Measurements from ENCODE around the gene NXF1. TPM values are rescaled to one million over a fixed set of nuclear protein-coding genes. Genes with fewer than 3 reads are reported as not detected.
A peak's percentile ranks its signal among the peaks of the same experiment; 100 is the strongest.
"Not testable (repeated sequence)": the region's sequence is repeated elsewhere in the genome, so short reads cannot be mapped to it uniquely, and the experiment has no call there.

Gene NXF1
- total RNA-seq, 1 experiment from 2014 or later: 46.3 TPM

DNA sequence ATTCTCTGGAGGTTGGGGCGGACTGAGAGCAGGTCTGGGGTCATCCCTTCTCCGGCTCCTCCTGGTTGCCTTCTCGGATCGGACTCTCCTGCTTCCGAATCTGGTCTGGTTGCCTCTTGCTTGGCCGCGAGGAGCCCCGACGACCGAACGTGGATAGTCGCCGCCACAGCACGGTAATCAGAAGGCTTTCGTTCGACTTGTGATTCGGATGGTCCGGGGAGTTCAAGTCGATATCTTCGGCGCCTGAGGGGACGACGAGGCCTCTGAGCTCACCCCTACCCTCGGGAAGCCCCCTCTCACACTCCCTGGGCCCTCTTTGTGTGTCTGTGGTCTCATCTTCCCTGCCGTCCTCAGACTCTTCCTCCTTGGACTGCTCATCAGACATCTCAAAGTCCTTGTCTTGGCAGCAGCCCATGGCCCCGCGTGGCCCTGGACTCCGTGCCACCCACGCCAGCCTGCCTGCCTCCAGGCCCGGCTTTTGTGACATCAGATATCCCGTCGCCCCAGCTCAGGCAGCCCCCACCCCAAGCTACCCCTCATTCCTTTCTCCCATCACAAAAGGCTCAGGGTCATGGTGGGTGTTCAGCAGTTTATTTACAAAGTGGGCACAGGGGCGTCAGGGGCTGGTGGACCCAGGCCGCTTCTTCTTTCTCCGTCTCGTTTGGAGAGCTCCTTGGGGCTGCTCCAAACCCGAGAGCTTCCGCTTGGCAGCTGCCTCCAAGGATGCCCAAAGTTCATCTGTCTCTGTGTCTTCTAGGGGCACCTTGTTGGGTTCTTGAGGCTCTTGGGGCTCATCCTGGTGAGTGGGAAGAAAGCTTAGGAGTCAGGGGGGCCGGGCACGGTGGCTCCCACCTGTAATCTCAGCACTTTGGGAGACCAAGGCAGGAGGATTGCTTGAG, 27.3 kb upstream of the NXF1 start, which contains the start of gene TEX54:
TSS of gene TEX54 (minus strand) at position 506 of the 899 bp plus-strand sequence.
- no peak for DNase-seq (ENCODE audit: low read depth)

DNA sequence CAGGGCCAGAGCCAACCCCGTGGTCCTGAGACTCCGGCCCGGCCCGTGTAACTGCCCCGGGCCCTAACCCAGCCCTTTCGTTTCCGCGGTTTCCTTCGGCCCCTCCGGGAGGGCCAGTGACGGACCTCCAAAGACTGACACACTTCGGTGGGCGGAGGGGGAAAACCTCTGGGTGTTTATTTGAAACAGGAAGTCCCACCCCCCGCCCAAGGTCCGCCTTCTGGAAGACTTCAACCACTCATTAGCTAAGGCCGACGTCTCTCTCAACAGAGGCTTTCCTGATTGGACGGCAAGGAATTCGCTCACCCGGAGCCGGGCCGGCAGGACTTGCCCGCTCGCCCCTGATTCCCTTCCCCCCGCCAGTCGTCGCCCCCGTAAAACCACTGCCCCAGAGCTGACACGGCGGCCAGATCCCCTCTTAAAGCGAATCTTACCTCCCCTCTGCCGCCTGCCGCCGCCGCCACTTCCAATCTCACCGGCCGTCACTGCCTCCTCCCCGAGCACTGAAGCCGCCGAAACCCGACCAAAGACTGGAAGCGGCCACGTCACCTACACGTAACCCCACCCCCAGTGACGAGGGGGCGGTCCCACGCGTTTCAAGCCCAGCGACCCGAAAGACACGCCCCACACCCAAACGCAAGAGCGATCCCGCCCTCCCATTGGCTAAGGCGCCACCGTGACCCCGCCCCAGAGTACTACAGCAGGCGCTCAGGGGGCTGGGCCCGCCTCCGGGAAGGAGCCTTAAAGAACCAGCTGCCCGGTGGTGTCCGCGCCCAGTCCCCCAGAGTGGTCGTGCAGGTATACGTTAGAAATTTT, 26.5 kb upstream of the NXF1 start, which contains the start of gene STX5:
TSS of gene STX5 (minus strand) at position 532 of the 816 bp plus-strand sequence. CDS start 808 bp downstream, outside the sequence.
- DNase-seq (ENCODE audit: low read depth): peak; percentile 97

DNA sequence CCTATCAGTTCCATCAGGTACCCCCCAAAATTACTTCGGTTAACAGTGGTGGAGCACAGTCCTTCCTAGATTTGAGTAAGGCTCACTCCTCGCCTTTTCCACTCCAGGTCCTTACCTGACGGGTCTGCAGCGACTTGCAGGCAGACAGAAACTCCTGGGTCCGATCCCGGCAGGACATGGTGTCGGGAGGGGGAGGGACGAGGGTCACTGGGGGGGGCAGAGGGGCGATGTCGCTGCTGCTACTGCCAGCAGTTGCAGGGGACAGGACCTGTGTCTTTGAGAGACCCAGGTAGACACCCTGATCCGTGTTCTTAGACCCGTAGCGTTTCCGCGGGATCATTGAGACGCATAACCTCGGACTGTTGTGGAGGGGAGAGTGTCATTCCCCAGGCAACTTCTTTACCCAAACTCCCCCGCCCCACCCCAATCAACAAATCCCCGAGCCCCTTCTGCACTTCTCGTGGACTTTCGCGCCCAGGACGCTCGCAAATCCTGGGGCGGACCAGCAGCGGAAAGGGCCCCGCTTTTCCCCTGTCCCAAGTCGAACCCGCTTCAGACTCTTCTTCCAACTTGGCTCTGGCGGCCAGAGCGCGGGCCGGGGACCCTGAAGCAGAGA, 25.8 kb upstream of the NXF1 start:
- DNase-seq (ENCODE audit: low read depth): no peak

DNA sequence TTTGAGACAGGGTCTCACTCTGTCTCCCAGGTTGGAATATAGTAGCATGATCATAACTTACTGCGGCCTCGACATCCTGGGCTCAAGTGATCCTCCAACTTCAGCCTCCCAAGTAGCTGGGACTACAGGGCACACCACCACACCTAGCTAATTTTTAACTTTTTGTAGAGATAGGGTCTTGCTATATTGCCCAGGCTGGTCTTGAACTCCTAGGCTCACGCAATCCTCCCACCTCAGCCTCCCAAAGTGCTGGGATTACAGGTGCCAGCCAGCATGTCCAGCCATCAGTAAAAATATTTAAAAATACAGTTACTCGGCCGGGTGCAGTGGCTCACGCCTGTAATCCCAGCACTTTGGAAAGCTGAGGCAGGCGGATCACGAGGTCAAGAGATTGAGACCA, 22.9 kb upstream of the NXF1 start:
- DNase-seq (ENCODE audit: low read depth): not testable (repeated sequence)

DNA sequence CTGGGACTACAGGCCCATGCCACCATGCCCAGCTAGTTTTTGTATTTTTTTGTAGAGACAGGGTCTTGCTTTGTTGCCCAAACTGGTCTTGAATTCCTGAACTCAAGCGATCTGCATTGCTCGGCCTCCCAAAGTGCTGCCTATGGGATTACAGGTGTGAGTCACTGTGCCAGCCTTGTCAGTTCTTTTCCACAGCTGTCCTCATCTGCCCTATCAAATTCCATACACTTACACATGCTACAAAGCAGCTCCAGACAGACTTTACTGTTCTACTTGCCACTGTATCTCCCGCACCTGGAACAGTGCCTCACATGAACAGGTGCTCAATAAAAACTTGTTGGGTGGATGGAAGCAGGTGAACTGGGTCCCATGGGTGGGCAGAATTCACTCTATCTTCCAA, 18.4 kb upstream of the NXF1 start:
- DNase-seq (ENCODE audit: low read depth): no peak

DNA sequence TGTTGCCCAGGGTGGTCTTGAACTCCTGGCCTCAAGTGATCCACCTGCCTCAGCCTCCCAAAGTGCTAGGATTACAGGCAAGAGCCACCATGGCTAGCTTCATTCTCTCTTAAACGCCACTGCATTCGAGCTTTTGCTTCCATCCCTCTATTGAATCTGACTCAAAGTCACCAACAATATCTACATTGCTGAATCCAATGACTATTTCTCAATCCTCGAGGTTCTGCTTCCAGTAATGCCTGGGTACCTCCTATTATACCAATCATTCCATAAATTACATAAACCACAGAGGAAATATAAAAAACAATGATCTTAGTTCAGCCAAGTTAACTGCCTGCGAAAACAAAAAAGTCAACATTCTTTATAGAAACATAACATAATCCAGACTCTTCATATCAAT, 11.9 kb upstream of the NXF1 start:
- no peak for DNase-seq (ENCODE audit: low read depth)

DNA sequence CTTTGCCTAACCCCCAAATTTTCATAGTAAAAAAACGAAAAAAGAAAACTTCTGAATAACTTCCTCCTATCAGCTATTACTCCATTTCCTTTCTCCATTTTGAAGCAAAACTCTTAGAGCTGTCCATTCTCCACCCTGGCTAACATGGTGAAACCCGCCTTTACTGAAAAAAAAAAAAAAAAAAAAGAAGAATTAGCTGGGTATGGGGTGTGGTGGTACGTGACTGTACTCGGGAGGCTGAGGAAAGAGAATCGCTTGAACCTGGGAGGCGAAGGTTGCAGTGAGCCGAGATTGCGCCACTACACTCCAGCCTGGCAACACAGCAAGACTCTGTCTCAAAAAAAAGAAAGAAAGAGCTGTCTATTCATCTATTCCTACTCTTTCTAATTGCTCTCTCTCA, 11.3 kb upstream of the NXF1 start:
- DNase-seq (ENCODE audit: low read depth): no peak

DNA sequence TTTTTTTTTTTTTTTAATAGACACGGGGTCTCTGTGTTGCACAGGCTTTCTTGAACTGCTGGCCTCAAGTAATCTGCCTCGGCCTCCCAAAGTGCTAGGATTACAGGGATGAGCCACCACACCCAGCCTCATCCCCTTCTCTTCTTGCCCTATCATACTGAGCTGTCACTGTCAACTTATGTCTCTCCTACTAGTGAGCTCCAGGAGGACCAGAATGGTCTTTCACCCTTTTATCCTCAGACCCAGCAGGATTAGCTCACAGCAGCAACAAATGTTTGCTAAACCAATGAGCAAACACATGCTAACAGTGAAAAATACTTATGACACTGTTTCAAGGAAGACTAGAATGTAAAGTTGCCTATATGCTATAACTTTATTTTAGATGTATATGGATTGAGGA, 6.4 kb upstream of the NXF1 start:
- no peak for DNase-seq (ENCODE audit: low read depth)

DNA sequence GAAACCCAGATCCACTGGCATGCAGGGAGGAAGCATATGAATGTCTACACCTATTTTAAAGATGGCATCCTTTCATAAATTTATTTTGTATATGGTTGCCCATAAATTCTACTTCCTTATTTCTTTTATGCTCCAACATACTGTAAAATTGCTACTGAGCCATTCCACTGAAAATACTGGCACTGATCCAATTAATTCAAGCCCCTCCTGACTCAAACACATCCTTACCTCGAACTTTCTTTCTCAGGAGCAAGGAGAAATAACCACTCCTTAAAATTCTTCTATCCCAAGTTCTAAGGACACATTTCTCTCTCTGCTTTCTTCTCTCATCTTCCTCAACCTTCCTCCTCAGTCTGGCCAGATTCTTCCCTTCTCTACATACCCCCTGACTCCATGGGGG, 5.5 kb upstream of the NXF1 start:
- no peak for DNase-seq (ENCODE audit: low read depth)

DNA sequence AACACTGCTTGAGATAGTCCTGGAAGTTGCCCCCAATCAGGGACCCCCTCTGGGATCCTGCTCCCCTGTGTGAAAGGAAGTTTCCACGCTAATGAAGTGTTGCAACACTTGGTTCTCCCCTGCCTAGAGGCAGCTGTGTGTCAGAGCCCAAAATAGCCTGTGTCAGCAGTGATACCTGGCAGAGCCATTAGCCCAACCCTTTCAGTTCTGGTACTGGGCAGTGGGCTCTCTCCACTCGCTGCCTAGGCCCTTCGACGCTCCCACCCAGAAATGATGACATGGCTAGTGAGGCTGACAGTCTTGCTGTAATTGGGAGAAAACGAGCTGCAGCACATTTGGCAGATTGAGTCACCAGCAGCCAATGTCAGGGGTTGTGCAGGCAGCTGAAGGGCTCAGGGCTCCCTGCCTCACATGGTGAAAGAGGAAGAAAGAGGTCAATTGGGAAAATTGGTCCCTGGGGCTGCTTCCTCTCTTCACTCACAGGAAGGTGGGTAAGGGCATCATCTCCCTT, 1.4 kb upstream of the NXF1 start:
- no peak for DNase-seq (ENCODE audit: low read depth)

DNA sequence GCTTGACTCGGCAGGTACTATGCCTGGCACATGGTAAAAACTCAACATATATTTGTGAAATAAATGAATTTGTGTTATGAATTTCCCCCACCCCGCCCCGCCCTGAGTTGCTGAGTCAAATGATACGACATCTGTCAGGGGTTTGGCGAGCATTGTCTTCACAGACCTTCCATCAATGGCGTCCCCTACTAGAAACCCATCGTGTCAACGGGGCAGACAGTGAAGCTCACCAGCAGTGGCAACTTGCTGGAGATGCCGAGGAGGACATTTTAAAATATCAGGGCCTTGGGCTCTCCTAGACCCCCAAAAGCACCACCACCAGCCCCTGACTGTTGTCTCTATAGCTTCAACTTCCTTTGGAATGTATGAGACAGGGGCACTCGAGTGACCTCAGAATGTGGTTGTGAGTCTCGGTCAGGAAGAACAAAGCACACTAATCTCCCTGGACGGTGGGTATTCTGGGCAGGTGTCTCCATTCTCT, 761 bp upstream of the NXF1 start:
- DNase-seq (ENCODE audit: low read depth): no peak

DNA sequence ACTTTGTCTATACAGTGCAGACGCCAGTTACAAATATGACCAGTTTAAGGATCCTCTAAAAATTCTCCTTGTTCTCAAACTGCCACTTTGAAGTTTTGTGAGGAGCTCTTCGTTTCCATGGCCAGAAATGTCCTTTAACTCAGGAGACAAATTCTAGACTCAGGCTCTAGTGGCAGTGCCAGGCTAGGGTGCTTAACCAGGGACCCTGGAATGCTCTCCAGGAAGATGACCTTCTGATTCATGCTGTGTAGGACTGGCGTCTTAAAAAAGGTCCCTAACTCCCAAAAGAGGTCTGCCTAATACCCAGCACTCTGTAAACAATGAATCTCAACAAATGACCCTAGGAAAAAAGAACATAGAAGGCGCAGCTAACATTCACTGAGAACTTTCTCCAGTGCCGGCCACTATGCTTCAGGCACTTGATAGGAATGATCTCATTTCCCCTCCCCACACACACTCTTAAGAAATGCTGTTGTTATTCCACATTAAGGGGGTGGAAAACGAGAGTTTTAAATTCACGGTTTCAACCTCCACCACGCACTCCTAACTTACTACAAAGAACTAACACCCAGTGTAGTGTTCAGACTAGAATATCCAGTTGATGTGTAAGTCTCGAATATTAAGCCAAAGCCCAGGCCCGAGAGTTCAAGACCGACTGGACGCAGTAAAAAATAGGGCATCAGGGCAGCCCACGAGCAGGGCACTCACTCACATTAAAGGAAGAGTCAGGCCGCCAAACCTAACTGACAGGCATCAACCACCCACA, 747 bp downstream of the NXF1 start:
- peak; percentile 24 for DNase-seq (ENCODE audit: low read depth)

DNA sequence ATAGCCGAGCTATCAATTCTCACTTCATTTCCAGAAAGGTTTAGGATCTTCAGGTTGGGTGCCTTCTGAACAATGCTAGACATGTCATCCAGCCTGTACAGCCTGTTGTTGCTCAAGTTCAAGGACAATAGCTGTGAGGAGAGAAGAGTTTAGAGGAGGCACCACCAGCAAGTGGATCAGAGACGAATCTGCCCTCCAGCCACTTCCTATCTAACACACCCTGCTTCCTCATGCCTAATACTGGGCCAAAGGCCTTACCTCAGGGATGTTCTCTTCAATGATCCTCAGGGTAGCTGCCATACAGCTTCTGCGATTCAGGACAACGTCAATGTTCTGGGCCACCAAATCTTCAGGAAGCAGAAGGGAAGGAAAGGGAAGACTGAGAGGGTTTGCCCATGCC, 4.2 kb downstream of the NXF1 start:
- no peak for DNase-seq (ENCODE audit: low read depth)

DNA sequence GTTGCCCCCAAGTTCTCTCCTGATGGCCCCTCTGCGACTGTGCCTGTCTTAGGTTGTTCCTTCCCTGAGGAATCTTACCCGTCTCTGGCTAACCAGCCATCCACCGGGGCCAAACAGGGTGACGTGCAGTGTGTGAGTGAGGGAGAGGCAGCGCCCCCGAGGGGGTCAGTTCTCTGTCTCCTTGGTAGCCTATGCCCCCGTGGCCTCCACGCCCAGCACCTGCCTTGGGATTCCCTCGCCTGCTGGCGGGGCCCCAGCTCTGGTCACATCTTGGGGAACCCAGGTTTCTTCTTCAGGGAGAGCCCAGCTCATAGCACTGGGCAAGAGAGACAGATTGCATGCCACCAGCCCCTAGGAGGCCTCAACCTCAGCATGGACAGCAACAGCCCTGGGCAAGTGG, 5.8 kb downstream of the NXF1 start:
- DNase-seq (ENCODE audit: low read depth): no peak

DNA sequence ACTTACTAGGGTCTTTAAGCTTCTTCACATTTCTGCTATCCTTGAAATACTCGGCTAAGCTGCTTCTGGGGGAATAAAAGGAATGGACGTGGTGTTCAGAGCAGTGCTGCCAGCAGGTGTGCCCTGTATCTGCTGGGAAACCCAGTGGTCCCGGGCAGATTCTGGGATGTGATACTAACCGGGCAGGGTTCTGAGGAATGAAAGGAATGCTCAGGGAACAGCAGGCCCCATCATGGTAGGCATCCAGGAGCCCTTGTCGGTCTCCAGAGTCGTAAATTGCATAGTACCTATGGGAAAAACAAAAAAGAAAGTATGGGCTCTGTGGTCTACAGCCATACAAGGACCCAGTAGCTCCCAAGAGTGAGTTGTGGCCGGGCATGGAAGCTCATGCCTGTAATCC, 9.0 kb downstream of the NXF1 start:
- DNase-seq (ENCODE audit: low read depth): no peak

DNA sequence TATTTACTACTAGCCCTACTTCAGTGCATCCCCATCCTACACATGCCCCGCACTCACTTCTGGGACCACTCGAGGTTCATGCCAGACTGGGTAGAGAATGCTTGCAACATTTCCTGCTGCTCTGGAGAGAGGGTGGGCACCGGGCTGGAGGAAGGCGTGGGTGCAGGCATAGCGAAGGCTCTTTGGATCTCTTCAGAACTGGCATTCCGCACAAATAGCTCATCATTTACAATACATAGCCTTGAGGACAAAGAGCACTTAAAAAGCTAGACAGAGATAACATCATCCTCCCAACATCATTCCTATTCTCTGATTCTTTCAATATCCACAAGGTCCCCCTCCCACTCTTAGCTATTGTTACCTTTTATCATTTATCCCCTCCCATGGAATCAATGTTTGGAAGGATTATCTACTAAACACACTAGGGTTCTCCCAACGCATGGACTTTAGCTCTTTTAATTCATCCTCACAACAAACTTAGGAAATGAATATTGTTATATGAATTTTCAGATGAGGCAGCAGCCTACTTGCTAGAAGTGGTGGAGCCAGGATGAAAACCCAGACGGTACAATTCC, 11.0 kb downstream of the NXF1 start:
- DNase-seq (ENCODE audit: low read depth): no peak

DNA sequence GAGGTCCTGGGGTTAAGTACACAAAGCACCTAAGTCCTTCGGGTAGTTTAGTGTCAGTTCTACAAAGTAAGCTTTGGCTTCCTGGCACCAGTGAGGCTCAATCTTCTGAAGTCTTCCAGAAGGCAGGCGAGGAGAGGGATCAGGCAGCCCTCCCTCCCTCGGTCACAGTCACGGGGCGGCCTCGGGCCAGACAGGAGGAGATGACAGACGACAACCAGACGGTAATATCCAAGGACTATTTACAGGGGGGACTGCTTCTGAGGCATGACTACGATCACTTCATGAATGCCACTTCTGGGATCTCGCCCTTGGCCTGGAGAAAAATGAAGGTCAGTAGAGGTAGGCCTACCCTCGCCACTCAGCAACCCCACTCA, 13.1 kb downstream of the NXF1 start:
- DNase-seq (ENCODE audit: low read depth): no peak

DNA sequence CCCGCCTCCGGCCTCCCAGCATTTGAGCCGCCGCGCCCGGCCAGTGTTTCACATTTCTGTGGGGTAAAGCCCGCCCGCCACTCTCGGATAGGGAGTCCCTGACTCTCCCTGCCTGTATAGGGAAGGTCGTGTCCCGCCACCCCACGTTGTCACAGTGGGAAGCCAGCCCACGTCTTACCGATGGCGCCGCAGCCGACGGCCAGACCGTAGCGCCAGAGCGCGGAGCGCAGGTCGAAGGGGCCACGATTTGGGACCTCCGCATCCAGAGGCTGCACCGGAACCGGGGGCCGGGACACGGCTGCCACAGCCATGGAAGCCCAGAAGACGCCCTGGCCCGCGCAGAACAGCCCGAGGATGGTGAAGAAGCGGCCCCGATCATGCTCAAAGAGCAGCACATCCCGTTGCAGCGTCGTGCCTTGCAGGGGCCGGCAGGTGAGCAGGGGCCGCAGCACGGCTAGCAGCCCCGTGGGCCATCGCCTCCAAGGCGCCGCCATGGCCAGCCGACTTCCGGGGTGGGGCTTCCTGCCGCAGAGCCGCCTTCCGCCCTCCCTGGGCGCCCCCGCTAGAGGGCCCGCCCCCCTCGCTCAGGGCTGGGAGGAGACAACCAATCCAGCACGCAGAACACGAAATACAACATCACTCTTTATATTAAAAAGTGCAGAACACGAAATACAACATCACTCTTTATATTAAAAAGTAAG, 13.6 kb downstream of the NXF1 start, which contains the start of gene TMEM223:
TSS of gene TMEM223 (minus strand) at position 506 of the 701 bp plus-strand sequence. CDS start at position 494, 12 bp downstream.
- peak; percentile 82 for DNase-seq (ENCODE audit: low read depth)

DNA sequence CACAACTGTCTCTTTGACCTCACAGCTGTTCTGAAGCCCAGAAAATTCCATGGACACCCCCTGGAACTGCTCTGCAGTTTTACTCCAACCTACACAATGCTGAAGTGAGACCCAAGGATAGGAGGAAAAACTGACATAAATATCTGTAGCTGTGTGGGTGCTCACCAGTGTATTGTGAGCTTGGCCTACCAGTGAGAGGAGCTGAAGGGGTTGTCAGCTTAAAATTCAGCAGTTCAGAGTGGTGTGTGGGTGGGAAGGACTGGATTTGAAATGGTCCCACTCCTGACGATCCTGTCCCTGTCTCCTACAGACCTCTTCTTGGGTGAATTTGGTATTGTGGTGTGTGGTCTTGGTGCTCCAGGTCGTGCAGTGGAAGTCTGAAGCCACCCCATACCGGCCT, 15.7 kb downstream of the NXF1 start:
- no peak for DNase-seq (ENCODE audit: low read depth)

DNA sequence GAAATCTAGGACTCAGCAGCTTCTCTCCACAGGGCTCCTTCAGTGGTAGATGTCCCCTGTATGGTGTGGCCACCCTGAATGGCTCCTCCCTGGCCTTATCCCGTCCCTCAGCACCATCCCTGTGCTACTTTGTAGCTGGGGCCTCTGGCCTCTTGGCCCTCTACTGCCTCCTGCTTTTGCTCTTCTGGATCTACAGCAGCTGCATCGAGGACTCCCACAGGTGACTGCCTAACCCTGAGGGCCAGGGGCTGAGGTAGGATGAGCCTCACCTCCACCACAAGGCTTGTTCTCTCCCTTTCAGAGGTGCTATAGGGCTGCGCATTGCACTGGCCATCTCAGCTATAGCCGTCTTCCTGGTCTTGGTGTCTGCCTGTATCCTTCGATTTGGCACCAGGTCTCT, 16.2 kb downstream of the NXF1 start:
- no peak for DNase-seq (ENCODE audit: low read depth)

All from HT1080 (cell line).